Naive thymus-derived CD8-positive, alpha-beta T cell (primary cell): ENCODE results near the gene RASSF4. TPM values are rescaled to one million over a fixed set of nuclear protein-coding genes. Genes with fewer than 3 reads are reported as not detected.
A peak's percentile ranks its signal among the peaks of the same experiment; 100 is the strongest.

Experiments
- ATAC-seq, 2 donors: fragments of 150-1000 bp; cut with Tn5 transposase in 1 of 2; sonication (Bioruptor Pico), chemical (Tn5 transposase) in 1 of 2; 1 replicate in 1 of 2; 2 replicates in 1 of 2; pipeline ENCODE4 v1.10.0; 2021; ENCODE audit warnings: mild to moderate bottlenecking in 2 of 2, moderate library complexity in 2 of 2
- POLR2A ChIA-PET: fragments of 350-600 bp; sonication (Branson Sonifier 250); formaldehyde crosslinking; loops from one replicate; lab custom pipeline; 2021; ENCODE audit warnings: antibody characterized with exemption; lab: Charles Lee
- DNase-seq, 10 donors: peaks; one replicate each; pipeline versions ENCODE4 v3.0.0 to v3.0.0-alpha.2; 2020 to 2022
- H3K27ac Mint-ChIP-seq, 10 donors: one replicate each; pipeline ENCODE4 v1.8.0; 2020 to 2022; ENCODE audit warnings: mild to moderate bottlenecking in 10 of 10, mixed read lengths in 10 of 10, moderate library complexity in 4 of 10, inconsistent platforms in 1 of 10
- H3K27me3 Mint-ChIP-seq, 5 donors: one replicate each; pipeline ENCODE4 v1.8.0; 2021 to 2022; ENCODE audit warnings: mixed read lengths in 5 of 5
- H3K36me3 Mint-ChIP-seq, 3 donors: one replicate each; pipeline ENCODE4 v1.8.0; 2020 to 2022; ENCODE audit warnings: mixed read lengths in 3 of 3, mild to moderate bottlenecking in 2 of 3, inconsistent platforms in 1 of 3
- H3K4me1 Mint-ChIP-seq, 4 donors: one replicate each; pipeline ENCODE4 v1.8.0; 2021 to 2022; ENCODE audit warnings: mixed read lengths in 4 of 4
- H3K4me3 Mint-ChIP-seq, 10 donors: one replicate each; pipeline ENCODE4 v1.8.0; 2020 to 2022; ENCODE audit warnings: mild to moderate bottlenecking in 10 of 10, mixed read lengths in 10 of 10, moderate library complexity in 6 of 10, inconsistent platforms in 1 of 10
- H3K9me3 Mint-ChIP-seq, 9 donors: one replicate each; pipeline ENCODE4 v1.8.0; 2020 to 2022; ENCODE audit warnings: mixed read lengths in 9 of 9, mild to moderate bottlenecking in 3 of 9, inconsistent platforms in 1 of 9, moderate library complexity in 1 of 9
- polyA plus RNA-seq, 3 donors: library from polyadenylated mRNA; unstranded; fragments of 300-500 nt; fragmentation: Illumina TruSeq; gene quantifications; one replicate each; pipeline ENCODE4 v1.2.3, GENCODE V29; 2021
- total RNA-seq, 8 experiments: library from RNA in 2 of 8; stranded (reverse) in 2 of 8; gene quantifications; one replicate each; pipeline ENCODE4 v1.2.3 and lab custom pipeline; 2021 to 2026

The RASSF4 gene
- total and polyA plus RNA-seq, 5 experiments from 2014 or later = 0.40 to 1.8 (median 1.0) TPM

GRCh38 chr10:44968500-44969400 lies 9.1 kb downstream of the RASSF4 start:
- Mint-ChIP-seq H3K4me1 (peaks cover 18 to 80% (median 31%) of the 10 kb centered on the region in 4 donors), H3K9me3 (no peaks in the 10 kb centered on the region), H3K4me3 (peak overlapping the region in 8 of 10 donors; percentile 0 to 67 (median 42)), H3K27me3 (no peaks in the 10 kb centered on the region), H3K36me3 (no peaks in the 10 kb centered on the region), H3K27ac (peak overlapping the region in 9 of 10 donors; percentile 0 to 82 (median 36))
- POLR2A ChIA-PET = interaction anchor here (0.5 to 0.7 kb wide), 2 partner anchors 9 to 56 kb away, joined by 3 read pairs; partner anchors contain the start of gene RASSF4
- DNase-seq = peak in 3 of 10 donors; percentile 39 to 56 (median 40)
- peak; percentile 44 to 80 for ATAC-seq

GRCh38 chr10:44969854-44970253 lies 10.3 kb downstream of the RASSF4 start:
- POLR2A ChIA-PET = no interaction called here
- Mint-ChIP-seq H3K36me3 (no peaks in the 10 kb centered on the region), H3K4me3 (peak overlapping the region in 1 of 10 donors; percentile 32), H3K4me1 (peaks cover 18 to 80% (median 35%) of the 10 kb centered on the region in 4 donors), H3K27me3 (no peaks in the 10 kb centered on the region), H3K9me3 (no peaks in the 10 kb centered on the region), H3K27ac (peak overlapping the region in 1 of 10 donors; percentile 36)
- ATAC-seq (no peak), DNase-seq (no peak)

- Mint-ChIP-seq H3K4me3 (no peak overlapping the region), H3K4me1 (peaks cover 16 to 72% (median 35%) of the 10 kb centered on the region in 4 donors), H3K27ac (no peak overlapping the region), H3K9me3 (no peaks in the 10 kb centered on the region), H3K36me3 (no peaks in the 10 kb centered on the region), H3K27me3 (no peaks in the 10 kb centered on the region)
- ATAC-seq (no peak), DNase-seq (no peak)
- POLR2A ChIA-PET = no interaction called here
These were observed 11.3 kb downstream of the RASSF4 start for GRCh38 chr10:44970812-44971395.

DNA sequence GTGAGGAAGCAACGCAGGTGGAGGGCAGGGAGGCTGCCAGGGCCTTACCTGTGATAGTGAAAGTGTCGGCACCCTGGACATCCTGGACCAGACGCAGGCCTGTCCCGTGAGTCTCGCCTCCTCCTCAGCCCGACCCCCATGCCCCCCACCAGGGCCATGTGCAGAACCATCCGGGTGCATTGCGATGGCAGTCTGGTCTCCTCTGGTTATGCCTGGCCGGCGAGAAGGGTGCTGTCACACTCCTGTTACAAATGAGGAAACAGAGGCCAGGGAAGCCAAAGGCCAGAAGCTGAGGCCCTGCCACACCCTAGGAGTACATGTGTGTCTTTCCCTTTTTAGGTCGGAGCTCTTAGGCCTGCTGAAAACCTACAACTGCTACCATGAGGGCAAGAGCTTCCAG lies 11.8 kb downstream of the RASSF4 start:
- peaks cover 16 to 69% (median 32%) of the 10 kb centered on the region in 4 donors for H3K4me1 Mint-ChIP-seq
- no peaks in the 10 kb centered on the region for H3K9me3 Mint-ChIP-seq
- no peaks in the 10 kb centered on the region for H3K27me3 Mint-ChIP-seq
- no peak overlapping the region for H3K27ac Mint-ChIP-seq
- no peak overlapping the region for H3K4me3 Mint-ChIP-seq
- H3K36me3 Mint-ChIP-seq = no peaks in the 10 kb centered on the region
- DNase-seq (no peak), ATAC-seq (no peak)
- POLR2A ChIA-PET = no interaction called here

- DNase-seq (no peak), ATAC-seq (no peak)
- Mint-ChIP-seq H3K27ac (no peak overlapping the region), H3K36me3 (no peaks in the 10 kb centered on the region), H3K9me3 (no peaks in the 10 kb centered on the region), H3K4me3 (no peak overlapping the region), H3K27me3 (no peaks in the 10 kb centered on the region), H3K4me1 (peaks cover 16 to 66% (median 31%) of the 10 kb centered on the region in 4 donors)
- POLR2A ChIA-PET = interaction anchor here (0.7 to 2.1 kb wide), 3 partner anchors 9 to 39 kb away, joined by 3 to 4 read pairs (median 4); no protein-coding TSS in a partner anchor
These were observed 12.5 kb downstream of the RASSF4 start for GRCh38 chr10:44971935-44972757.

GRCh38 chr10:44972874-44973306 lies 13.3 kb downstream of the RASSF4 start:
- Mint-ChIP-seq H3K4me1 (peaks cover 12 to 59% (median 25%) of the 10 kb centered on the region in 4 donors), H3K4me3 (no peak overlapping the region), H3K27ac (no peak overlapping the region), H3K9me3 (no peaks in the 10 kb centered on the region), H3K27me3 (no peaks in the 10 kb centered on the region), H3K36me3 (no peaks in the 10 kb centered on the region)
- ATAC-seq (no peak), DNase-seq (no peak)
- POLR2A ChIA-PET = interaction anchor here (0.6 to 2.1 kb wide), 4 partner anchors 8 to 40 kb away, joined by 3 to 4 read pairs (median 4); no protein-coding TSS in a partner anchor

GRCh38 chr10:44973323-44974081 lies 13.9 kb downstream of the RASSF4 start:
- H3K27me3 Mint-ChIP-seq = no peaks in the 10 kb centered on the region
- peak overlapping the region in 2 of 10 donors; percentile 47 to 72 for H3K4me3 Mint-ChIP-seq
- no peaks in the 10 kb centered on the region for H3K9me3 Mint-ChIP-seq
- DNase-seq (no peak), ATAC-seq (no peak)
- no peaks in the 10 kb centered on the region for H3K36me3 Mint-ChIP-seq
- H3K27ac Mint-ChIP-seq = peak overlapping the region in 3 of 10 donors; percentile 56 to 81 (median 63)
- H3K4me1 Mint-ChIP-seq = peaks cover 7 to 55% (median 20%) of the 10 kb centered on the region in 4 donors
- POLR2A ChIA-PET = interaction anchor here (0.6 to 2.1 kb wide), 5 partner anchors 8 to 41 kb away, joined by 3 to 4 read pairs (median 3); no protein-coding TSS in a partner anchor

DNA sequence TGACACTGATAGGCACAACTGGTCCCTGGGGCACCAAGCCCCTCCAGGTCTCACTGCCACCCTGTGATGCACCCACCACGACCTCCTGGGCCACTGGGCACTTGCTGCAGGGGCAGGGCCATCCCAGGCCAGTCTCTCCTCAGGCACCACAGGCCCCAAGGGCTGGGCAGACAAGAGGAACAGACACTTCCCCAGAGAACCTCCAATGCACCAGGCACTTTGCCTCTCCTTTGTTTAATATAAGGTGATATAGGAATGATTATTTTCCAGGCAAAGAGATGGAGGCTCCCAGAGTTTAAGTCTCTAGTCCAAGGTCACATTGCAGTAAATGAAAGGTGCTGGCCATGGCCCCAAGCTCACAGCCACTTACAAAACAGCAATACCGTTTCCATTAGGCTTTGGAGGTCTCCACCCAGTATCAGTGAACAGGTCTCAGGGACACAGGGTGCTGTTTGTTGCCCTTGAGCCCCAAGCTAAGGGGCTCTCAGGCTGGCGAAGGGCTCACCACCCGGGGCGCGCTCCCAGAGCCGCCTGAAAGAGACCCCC lies 14.6 kb downstream of the RASSF4 start:
- peak overlapping the region in 4 of 10 donors; percentile 17 to 81 (median 48) for H3K27ac Mint-ChIP-seq
- H3K9me3 Mint-ChIP-seq = no peaks in the 10 kb centered on the region
- DNase-seq (no peak), ATAC-seq (no peak)
- H3K4me1 Mint-ChIP-seq = peaks cover under 1 to 48% (median 14%) of the 10 kb centered on the region in 4 donors
- peak overlapping the region; percentile 64 to 82 (median 76) for H3K4me3 Mint-ChIP-seq
- no peaks in the 10 kb centered on the region for H3K27me3 Mint-ChIP-seq
- POLR2A ChIA-PET = interaction anchor here (1.1 to 2.1 kb wide), 2 partner anchors 11 to 41 kb away, joined by 3 to 4 read pairs; no protein-coding TSS in a partner anchor
- H3K36me3 Mint-ChIP-seq = no peaks in the 10 kb centered on the region

- Mint-ChIP-seq H3K9me3 (no peaks in the 10 kb centered on the region), H3K36me3 (no peaks in the 10 kb centered on the region), H3K4me3 (peak overlapping the region; percentile 64 to 82 (median 76)), H3K27me3 (no peaks in the 10 kb centered on the region), H3K4me1 (peaks cover 0 to 44% (median 9%) of the 10 kb centered on the region in 4 donors), H3K27ac (peak overlapping the region in 7 of 10 donors; percentile 7 to 90 (median 60))
- DNase-seq = peak; percentile 21 to 75 (median 70)
- POLR2A ChIA-PET = interaction anchor here (1.1 to 2.1 kb wide), 3 partner anchors 12 to 42 kb away, joined by 3 to 4 read pairs (median 4); partner anchors contain the start of gene ZNF22
- ATAC-seq = peak; percentile 97 to 99
These were observed 15.2 kb downstream of the RASSF4 start for GRCh38 chr10:44974628-44975430.

GRCh38 chr10:44975431-44976331 lies 16.1 kb downstream of the RASSF4 start:
- DNase-seq = no peak
- Mint-ChIP-seq H3K36me3 (no peaks in the 10 kb centered on the region), H3K4me3 (peak overlapping the region in 6 of 10 donors; percentile 41 to 64 (median 53))

More at GRCh38 chr10:44975431-44976331, 16.1 kb downstream of the RASSF4 start:
- Mint-ChIP-seq H3K4me1 (peaks cover 0 to 39% (median 9%) of the 10 kb centered on the region in 4 donors), H3K27ac (peak overlapping the region in 1 of 10 donors; percentile 31), H3K9me3 (no peaks in the 10 kb centered on the region), H3K27me3 (no peaks in the 10 kb centered on the region)
- ATAC-seq = no peak
- POLR2A ChIA-PET = interaction anchor here (1.3 kb wide), 1 partner anchor 25 kb away, joined by 4 read pairs; the partner anchor contains the start of gene ZNF22
